GM19351 (cell line): Measurements from ENCODE around the gene NDUFA8.

Experiments used
- ATAC-seq: cut with Tn5 transposase; IDR thresholded peaks from one replicate; pipeline ENCODE4 v1.9.1; 2021; ENCODE audit warnings: mild to moderate bottlenecking, moderate library complexity; ENCODE audit not compliant: unreplicated experiment

The NDUFA8 gene

DNA sequence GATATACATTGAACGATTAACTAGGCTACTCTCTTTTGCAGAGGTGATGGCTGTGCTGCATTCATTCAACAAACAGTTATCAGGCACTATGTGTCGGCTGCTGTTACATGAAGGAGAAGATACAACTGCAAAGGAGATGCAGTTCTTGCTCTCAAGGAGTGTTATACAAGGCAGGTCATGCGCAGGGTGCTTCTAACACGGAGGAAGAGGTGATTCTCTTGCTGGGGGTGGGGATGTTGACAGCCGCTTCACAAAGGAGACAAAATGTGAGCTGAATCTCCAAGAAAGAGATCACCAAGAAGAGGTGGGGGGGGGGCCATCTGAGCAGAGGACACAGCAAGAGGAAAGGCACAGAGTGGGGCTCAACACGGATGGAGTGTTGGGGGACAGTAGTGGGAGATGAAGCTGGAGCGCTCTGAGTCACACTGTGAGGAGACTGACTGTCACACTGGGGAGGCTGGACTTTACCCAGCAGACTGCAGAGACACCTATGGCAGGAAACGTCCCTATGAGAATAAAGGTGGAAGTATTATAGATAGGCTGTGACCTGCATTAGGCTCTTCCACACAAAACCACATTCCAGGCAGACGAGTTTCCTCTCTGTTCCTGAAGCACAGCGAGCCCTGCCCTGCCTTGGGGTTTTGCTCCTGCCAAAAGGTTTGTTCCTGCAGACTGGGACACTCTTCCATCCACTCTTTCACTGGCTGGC lies 20.9 kb downstream of the NDUFA8 start:
- no peak for ATAC-seq

DNA sequence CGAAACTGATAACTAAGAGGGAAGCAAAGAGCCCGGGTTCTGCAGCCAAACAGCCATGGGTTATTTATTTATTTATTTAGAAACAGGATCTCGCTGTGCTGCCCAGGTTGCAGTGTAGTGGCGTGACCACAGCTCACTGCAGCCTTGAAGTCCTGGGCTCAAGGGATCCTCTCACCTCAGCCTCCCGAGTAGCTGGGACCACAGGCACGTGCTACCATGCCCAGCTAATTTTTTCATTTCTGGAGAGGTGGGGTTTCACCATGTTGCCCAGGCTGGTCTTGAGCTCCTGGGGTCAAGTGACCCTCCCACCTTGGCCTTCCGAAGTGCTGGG lies 24.1 kb downstream of the NDUFA8 start:
- ATAC-seq: no peak

DNA sequence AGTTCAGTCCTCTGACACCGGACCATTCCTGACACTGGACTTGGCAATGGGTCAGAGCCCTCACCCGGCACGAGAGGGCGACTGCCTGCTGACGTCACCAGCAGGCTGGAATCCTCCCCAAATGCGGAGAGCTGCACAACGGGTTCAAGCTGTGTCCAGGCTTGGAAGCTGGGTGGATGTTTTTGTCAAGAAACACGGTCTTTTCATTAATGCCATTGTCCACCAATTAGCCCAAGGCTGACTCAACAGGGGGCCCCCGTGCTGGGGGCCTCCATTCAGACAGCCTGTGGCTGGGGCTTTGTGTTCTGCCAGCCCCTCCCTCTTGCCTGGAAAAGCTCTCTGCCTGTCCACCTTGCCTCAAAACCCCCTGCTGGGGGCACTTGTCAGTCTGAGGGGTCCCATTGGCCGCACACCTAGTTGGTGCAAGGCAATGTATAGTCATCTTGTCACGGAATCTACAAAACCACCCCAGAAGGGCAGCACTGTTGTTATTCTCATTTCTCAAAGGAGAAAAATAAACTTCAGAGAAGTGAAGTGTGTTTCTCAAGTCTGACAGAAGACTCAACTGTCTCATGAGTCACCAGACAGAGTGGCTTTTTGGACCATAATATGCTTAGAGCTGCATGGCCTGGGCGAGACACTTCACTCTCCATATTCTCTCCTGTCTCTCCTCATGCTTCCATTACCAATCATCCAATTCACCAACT lies 24.6 kb downstream of the NDUFA8 start:
- ATAC-seq: no peak

DNA sequence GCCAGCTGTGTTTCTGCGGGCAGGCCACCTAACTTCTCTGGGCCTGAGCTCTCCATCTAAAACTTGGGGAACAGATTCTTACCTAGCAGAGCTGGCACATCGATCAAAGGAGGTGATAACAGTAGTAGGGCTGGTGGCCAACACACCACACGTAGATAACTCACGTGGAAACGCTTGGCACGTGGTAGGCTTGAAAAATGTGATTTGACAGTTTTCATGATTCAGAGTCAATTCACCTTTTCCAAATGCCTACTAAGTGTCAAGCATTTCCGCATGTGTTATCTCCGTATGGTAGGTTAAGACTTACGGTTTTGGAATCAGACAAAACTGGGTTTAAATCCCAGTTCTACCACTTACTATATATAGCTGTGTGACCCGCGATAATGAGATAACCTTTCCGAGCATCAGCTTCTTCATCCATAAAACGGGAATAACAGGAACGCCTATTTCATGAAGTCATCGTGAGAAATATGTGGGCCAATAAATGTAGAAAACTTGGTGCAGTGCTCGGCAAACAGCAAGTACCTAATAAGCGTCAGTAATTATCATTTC lies 25.5 kb downstream of the NDUFA8 start:
- no peak for ATAC-seq

DNA sequence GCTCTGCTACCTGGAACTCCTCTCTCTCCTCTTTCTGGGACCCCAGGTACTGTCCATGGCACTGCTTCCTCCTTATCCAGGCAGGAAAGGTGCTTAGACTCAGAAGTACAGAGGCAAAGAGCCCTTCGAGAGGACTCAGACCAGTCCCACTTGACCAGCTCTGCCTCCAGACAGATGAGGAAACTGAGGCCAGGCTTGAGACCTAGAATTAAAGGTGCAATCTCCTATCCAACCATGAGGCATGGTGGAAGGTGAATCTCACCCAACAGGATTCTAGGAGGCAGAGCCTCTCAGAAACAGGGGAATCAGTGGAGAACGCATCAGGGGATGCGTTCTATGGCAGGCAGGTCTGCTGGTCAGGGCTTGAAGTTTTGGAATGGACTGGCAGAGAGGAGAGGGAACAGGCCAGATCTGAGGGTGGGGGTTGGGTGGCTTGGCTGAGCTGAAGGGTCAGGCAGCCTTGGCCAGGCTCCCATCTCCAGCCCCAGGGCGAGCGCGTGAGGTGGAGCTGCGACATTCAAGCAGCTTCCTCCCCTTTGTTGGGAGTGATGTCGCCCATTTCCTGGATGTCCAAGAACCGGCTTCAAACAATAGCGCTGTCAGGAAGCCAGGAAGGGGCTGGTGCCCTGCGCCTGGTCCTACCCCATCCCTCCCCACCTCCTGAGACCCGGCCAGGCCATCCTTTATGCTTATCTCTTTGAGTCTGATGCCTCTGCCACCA lies 26.2 kb downstream of the NDUFA8 start:
- no peak for ATAC-seq

DNA sequence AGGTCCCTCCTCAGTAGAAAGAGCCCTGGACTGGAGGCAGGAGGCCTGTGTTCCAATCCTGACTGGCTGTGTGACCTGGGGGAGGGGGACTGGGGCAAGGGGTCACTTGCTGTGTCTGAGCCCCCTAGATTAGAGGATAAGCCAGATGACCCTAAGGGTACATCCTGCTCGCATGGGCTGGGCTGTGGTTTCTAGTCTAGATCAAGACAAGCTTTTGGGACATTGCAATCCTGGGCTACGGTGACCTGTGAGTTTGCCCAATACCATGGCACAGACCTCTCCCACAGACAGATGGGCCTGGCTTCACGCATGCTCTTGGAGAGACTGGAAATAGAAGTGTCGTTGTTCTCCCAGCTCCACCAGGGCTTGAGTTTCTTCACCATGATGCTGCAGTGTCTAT lies 27.0 kb downstream of the NDUFA8 start:
- ATAC-seq: no peak

DNA sequence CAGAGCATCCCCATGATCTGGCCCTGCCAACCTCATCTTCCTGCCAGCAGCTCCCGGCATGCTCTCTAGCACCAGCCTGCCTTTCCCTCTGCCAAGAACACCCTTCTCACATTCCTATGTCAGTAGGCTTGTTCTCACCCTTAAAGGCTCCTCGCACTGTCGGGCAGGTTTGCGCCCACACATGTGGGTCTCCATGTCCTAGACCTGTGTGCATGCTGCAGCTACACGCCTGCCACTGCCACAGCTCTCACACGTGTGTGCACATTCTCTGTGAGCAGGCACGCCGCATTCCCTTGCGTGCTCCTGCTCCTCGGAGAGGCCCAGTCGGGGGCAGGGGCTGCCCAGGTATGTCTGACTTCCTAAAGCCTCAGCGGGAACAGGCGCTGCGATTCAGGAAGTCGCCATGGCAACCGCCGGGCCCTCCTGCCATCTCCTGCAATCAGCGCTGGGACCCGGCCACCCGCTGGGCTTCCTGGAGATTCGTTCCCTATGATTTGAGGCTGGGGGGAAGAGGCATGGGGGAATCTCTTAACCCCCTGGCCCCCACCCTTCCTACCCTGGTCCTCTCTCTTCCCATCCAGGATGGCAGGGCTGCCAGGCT lies 28.1 kb downstream of the NDUFA8 start:
- ATAC-seq: no peak

DNA sequence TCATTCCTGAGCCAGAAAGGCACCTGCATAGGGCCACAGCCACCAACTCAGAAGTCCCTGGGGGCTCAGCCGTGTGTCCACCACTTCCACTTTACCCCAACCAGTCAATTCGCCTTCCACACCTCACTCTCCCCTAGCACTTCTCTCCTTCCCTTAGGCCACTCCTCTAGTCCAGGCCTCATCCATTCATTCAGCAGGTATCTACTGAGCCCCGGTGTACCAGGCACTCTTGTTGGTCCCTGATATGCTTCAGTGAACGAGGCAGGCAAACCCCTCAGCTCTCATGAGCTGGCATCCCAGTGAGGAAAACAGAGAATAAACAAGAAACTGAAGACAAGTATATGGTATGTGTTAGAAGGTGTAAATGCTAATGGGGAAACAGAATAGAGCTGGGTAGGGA lies 28.7 kb downstream of the NDUFA8 start:
- ATAC-seq: no peak

DNA sequence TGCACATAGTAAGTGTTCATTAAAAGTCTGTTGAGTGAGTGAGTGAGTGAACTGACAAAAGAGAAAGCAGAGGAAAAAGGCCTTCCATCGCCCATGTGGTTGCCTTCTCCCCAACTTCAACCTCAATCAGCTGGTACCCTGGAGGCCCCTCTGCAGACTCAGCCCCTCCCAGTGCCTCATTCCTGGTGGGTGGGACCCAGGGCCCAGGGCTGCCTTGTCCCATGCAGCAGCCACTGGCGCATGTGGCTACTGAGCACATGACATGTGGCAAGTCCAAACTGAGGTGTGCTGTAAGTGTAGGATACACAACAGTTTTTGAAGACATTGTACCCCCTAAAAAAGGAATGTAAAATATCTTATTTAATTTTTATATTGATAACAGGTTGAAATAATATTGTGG lies 29.6 kb downstream of the NDUFA8 start:
- ATAC-seq: no peak

DNA sequence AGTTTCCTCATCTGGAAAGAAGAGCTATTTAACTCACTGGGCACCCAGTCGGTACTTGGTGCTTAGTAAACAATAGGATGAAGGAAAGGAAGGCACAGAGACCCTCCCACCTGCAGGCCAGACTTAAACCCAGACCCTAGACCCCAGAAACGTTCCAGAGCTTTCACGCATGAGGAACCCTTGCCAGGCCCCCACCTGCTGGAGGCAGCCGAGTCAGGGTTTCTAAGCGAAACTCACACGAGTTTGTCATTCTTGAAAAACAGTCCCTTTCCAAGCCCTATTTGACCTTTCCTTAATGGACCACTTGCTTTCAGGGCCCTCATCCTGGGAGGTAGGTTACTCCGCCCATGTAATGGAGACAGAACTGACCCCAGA lies 30.6 kb downstream of the NDUFA8 start:
- ATAC-seq: no peak

DNA sequence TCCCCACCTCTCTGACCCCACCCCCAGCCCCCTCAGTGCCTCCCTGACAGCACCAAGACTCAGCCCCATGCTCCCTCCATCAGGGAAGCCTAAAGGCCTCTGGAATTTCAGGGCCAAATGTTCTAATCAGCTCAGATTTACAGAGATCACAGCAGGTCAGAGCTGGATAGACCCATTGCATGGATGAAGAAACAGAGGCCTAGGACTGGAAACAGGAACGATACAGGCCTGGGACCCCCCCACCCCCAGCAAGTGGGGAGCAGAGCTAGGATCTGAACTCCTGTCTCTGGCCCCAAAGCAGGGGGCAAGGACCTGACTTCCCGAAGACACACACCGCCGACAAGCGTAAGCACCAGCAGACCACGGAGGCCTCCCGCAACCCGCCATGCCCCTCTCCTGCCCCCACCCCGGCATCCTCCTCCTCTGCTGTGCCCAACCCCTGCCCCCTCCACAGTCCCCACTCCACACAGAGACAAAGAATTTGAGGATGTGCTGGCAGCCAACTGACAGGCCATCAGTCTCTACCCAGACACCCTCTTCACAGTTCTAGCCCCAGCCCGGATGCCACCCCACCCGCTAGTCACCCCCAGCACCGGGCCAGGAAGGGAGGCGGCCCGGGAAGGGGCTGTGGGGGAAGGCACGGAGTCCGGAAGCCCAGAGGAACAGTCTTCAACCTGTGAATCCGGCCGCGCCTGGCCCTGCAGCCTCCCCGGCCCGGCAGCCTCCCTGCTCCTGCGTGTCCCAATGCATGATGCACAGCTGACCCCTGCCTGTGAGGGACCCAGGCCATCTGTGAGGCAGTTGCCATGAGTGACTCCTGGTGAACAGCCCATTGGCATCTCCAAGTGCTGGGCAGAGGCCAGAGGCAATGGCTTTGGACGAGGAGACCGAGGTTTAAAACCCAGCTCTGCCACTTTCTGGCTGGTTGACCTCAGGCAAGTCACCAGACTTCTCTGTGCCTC lies 31.3 kb downstream of the NDUFA8 start:
- no peak for ATAC-seq

DNA sequence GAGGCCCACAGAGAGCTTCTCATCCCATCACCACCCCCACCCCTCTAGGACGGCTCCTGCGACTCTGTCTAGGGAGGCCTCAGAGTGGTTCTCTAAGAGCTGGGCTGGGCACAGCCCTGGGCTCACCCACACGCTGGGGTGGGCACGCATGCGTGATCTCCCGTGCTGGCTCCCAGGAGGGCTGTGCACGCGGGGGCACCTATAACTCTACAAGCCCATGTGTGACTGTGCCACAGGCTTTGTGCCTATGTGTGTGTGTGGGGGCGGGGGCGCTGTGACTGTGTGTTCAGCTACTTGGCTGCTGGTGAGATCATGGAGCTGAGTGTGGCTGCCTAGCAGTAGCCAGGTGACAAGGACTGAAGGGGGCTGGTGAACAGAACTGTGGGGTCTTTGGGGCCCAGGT lies 32.2 kb downstream of the NDUFA8 start:
- no peak for ATAC-seq

DNA sequence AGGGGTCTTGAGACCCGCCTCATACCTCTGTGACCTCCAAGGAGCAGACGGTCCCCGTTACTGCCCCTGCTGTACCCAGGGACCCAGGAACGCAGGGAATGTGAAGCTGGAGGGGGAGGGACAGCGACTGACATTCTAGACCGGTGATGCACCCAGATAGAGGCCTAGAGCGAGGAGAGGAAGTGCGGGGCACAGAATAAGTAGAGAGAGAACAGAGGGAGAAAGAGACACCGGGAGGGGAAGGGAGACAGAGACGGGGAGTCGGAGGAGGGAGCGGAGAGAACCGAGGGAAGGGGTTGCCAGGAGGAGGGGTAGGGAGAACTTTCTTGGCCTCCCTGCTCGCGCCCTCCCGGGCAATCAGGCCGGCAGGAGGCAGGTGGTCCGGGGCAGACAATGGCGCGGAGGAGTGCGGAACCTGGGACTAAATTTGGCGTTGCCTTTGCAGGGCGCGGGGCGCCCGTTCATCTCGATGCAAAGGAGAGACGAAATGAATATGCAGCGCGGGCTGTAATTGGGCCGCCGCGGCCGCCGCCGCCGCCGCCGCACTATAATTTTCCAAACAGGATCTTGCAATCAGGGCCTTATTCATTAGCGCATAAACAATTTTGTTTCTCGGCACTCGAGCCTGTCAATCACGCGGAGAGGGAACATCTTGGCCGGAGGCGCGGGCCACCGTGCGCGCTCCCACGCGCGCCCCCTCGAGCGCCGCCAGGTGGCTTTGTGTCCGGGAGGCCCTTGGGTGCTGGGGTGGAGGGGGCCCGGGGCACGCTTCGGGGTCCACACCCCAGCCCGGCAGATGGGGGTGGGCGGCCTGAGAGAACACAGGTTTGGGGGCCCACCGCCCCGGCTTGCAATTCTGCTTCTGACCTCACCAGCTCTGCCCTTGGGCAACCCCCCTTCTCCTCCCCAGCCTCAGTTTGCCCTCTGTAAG lies 33.0 kb downstream of the NDUFA8 start:
- no peak for ATAC-seq

DNA sequence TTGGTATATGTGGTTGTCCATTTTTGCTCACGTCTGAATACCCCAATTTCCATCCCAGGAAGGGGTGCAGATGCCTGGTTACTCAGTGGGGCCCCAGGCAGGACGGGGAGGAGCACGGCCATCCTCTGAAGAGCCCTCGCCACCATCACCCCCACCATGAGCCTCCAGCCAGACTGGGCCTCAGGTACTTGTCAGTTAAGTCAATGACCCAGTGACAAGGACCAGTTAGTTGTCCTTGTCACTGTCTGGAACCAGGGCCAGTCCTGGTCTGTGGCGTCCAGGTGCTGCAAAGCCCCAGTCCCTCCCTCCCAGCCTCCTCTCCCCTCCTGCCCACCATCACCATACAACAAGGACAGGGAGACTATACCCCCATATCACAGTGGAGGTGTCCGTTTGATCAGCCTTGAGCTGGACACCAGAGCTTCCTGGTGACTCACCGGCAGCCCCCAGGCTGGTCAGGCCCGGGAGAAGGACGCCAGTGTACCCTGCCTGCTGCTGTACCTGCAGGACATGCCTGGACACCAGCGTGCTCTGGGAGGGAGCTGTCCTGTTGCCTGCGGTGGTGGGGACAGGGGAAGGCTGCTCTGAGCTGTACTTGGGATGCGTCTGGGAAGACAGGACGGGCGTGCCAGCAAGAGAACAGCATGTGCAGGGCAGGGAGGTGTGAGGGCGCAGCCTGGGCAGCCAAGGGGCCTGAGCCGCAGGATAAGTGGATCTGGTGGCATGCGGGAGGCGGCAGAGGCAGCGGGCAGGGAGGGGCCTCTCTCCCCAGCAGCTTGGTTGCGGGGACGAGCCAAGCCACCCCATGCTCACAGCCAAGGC lies 33.9 kb downstream of the NDUFA8 start:
- no peak for ATAC-seq

DNA sequence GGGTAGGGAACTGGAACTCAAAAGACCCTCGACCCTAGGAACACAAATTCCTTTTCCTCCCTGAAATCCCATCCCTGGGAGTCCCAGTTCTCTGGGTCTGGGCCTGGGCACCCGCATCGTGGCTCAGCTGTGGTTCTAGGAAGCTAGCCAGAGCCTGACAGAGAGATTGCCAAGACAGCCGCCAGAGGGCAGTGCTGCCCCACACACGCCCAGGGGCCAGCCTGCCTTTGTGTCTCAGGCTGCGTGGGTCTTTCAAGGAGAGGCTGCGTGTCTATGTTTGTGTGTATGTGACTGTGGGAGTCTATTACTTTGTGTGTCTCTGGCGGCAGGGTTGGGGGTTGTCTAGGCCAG lies 34.4 kb downstream of the NDUFA8 start:
- peak; percentile 71 for ATAC-seq

DNA sequence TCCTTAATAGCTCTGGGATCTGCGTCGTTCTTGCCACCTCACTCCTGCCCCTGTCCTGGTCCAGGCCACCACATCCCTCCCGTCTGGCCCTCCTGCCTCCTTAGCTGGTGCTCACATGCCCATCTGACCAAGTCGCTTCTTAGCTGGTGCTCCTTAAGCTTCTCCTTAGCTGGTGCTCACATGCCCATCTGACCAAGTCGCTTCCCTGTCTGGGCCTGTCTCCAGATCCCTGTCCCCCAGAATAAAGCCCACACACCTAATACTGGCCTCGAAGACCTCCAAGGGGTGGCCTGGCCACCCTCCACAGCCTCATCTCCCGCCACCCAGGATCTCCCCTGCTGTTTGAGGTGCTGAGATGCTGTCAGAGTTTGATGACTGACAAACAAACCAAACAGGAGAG lies 35.1 kb downstream of the NDUFA8 start:
- ATAC-seq: no peak

DNA sequence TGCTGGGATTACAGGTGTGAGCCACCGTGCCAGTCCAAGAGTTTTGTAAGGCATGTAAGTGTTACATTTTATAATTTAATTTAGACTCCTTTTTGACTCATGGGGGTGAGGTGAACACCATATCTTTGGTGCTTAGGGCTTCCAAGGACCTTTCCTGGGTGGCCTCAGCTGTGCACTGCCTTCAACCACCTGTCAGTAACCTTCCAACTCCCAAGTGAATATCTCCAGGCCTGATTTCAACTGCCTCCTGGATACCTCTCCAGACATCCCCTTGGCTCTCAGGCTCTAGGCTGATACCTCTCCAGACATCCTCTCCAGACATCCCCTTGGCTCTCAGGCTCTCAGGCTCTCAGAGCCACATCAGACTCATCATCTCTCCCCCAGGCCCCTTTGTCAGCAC lies 35.5 kb downstream of the NDUFA8 start:
- ATAC-seq: no peak

DNA sequence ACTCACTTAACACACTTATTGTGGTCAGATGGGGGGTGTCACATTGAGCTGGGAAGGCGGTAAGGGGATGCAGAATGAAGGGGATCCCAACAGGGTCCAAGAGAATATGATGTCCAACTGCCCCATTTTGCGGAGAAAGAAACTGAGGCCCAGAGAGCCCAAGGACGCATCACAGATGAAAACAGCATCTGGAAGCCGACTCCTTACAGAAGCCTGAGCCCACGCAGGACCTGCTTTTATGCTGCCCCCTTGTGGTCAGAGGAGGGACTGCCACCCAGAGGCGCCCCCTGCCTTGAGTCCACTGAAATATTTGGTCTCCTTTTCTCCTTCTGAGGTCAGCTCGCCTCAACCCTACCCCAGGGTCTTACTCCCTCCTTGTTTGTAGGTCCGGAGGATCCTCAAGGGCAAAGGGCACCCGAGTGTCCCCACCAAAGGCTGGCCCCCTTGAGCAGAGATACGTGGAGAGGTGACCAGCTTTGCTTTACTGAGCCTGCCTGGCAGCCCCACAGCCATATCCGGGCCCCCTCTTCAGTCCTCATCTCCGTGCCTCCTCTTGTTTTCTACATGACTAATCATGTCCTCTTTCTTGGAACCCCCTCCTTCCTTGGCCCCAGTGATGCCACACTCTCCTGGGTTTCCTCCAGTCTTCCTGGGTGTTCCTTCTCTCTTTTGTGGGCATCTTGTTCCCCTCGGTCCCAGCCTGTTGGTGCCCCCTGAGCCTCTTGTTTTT lies 36.5 kb downstream of the NDUFA8 start:
- ATAC-seq: peak; percentile 60
